Smooth muscle cell (in vitro differentiated cells): ENCODE data around the gene HES1. TPM values are rescaled to one million over a fixed set of nuclear protein-coding genes. Genes with fewer than 3 reads are reported as not detected.
A peak's percentile ranks its signal among the peaks of the same experiment; 100 is the strongest.

ENCODE experiments used
- DNase-seq: peaks from one replicate; lab custom pipeline; 2025; ENCODE audit not compliant: unreplicated experiment; lab: John Stamatoyannopoulos, UW
- H2AFZ ChIP-seq: fragments of 200-600 bp; sonication (generic); 2 replicates; pipeline ENCODE4 v1.6.0; 2016; ENCODE audit warnings: antibody characterized with exemption, low read depth, mild to moderate bottlenecking
- H3F3A ChIP-seq: fragments of 200-600 bp; sonication (generic); 2 replicates; pipeline ENCODE4 v1.6.0; 2017; ENCODE audit warnings: antibody characterized with exemption, low read depth
- H3K27ac ChIP-seq: fragments of 200-600 bp; sonication (generic); 2 replicates; pipeline ENCODE4 v1.5.1; 2016; ENCODE audit warnings: low read depth, mild to moderate bottlenecking
- H3K27me3 ChIP-seq: fragments of 200-600 bp; sonication (generic); 2 replicates; pipeline ENCODE4 v1.6.1; 2016; ENCODE audit warnings: low read depth, mild to moderate bottlenecking
- H3K36me3 ChIP-seq: fragments of 200-600 bp; sonication (generic); 2 replicates; pipeline ENCODE4 v1.5.1; 2016; ENCODE audit warnings: low read depth
- H3K4me1 ChIP-seq: fragments of 200-600 bp; sonication (generic); 2 replicates; pipeline ENCODE4 v1.5.1; 2016; ENCODE audit warnings: low read depth
- H3K4me2 ChIP-seq: fragments of 200-600 bp; sonication (generic); 2 replicates; pipeline ENCODE4 v1.6.0; 2016; ENCODE audit warnings: mild to moderate bottlenecking
- H3K4me3 ChIP-seq: fragments of 200-600 bp; sonication (generic); 2 replicates; pipeline ENCODE4 v1.5.1; 2016; ENCODE audit warnings: mild to moderate bottlenecking
- H3K79me2 ChIP-seq: fragments of 200-600 bp; sonication (generic); 2 replicates; pipeline ENCODE4 v1.6.0; 2016; ENCODE audit warnings: low read depth, mild to moderate bottlenecking
- H3K9ac ChIP-seq: fragments of 200-600 bp; sonication (generic); 2 replicates; pipeline ENCODE4 v1.6.0; 2016; ENCODE audit warnings: low read depth
- H3K9me3 ChIP-seq: fragments of 200-600 bp; sonication (generic); replicated peaks from 2 replicates; pipeline ENCODE4 v1.5.1; 2016; ENCODE audit warnings: low read depth
- H4K20me1 ChIP-seq: fragments of 200-600 bp; sonication (generic); 2 replicates; pipeline ENCODE4 v1.6.0; 2016; ENCODE audit warnings: low read depth
- CTCF ChIP-seq: fragments of 200-600 bp; sonication (generic); IDR thresholded peaks from 2 replicates; pipeline ENCODE4 v1.5.1; 2017; ENCODE audit warnings: borderline replicate concordance, mild to moderate bottlenecking, antibody characterized with exemption; ENCODE audit not compliant: insufficient read depth, poor library complexity, severe bottlenecking
- WGBS: methylation state at CpG from one replicate; pipeline ENCODE4 v1.1.7; 2016; ENCODE audit warnings: low lambda C conversion rate; 5-methylcytosine and 5-hydroxymethylcytosine counted together
- polyA plus RNA-seq: library from polyadenylated mRNA; unstranded; fragments of >200 nt; fragmentation: Nextera tagmentation; extraction: Ambion mirVana; gene quantifications from 2 replicates; pipeline ENCODE4 v1.2.1, GENCODE V29; 2016
- total RNA-seq: library from RNA; depleted of rRNA; stranded (reverse); fragments of >200 nt; gene quantifications from 2 replicates; pipeline ENCODE4 v1.2.3, GENCODE V29; 2014

HES1 gene
- total and polyA plus RNA-seq, 2 experiments from 2014 or later, result 59.9 to 69.5 TPM

- WGBS, result 67% methylated on average over 5 of the region's 5 CpGs
- Histone ChIP-seq H2AFZ (peak overlapping the region; percentile 33), H3K9me3 (no peaks in the 10 kb centered on the region), H3K4me1 (peaks cover 26% of the 10 kb centered on the region), H4K20me1 (no peaks in the 10 kb centered on the region), H3K79me2 (no peaks in the 10 kb centered on the region), H3K27ac (no peak overlapping the region), H3K4me3 (no peak overlapping the region), H3K9ac (no peak overlapping the region), H3K4me2 (peak overlapping the region; percentile 77), H3K27me3 (no peaks in the 10 kb centered on the region), H3K36me3 (no peaks in the 10 kb centered on the region), H3F3A (no peaks in the 10 kb centered on the region)
- DNase-seq, result no peak
- no peak for TF ChIP-seq CTCF
Observed at GRCh38 chr3:194167480-194168282, 31.7 kb downstream of the HES1 start.

GRCh38 chr3:194168994-194169393 is 33.0 kb downstream of the HES1 start:
- 89% methylated on average over 3 of the region's 3 CpGs for WGBS
- no peak overlapping the region for H3K9ac ChIP-seq
- H3K27me3 ChIP-seq, result no peaks in the 10 kb centered on the region
- H3K4me1 ChIP-seq, result peaks cover 26% of the 10 kb centered on the region
- H3K36me3 ChIP-seq, result no peaks in the 10 kb centered on the region
- no peak overlapping the region for H2AFZ ChIP-seq
- no peak for DNase-seq
- H4K20me1 ChIP-seq, result no peaks in the 10 kb centered on the region
- no peaks in the 10 kb centered on the region for H3K9me3 ChIP-seq
- no peaks in the 10 kb centered on the region for H3K79me2 ChIP-seq
- no peak overlapping the region for H3K4me2 ChIP-seq
- H3F3A ChIP-seq, result no peaks in the 10 kb centered on the region
- TF ChIP-seq CTCF, result no peak
- H3K27ac ChIP-seq, result no peak overlapping the region
- H3K4me3 ChIP-seq, result no peak overlapping the region

GRCh38 chr3:194169595-194169994 is 33.6 kb downstream of the HES1 start:
- Histone ChIP-seq H3K27ac (no peak overlapping the region), H4K20me1 (no peaks in the 10 kb centered on the region), H3K4me2 (no peak overlapping the region), H3K4me3 (no peak overlapping the region), H3K79me2 (no peaks in the 10 kb centered on the region), H3K36me3 (no peaks in the 10 kb centered on the region), H3F3A (no peaks in the 10 kb centered on the region), H3K4me1 (peaks cover 26% of the 10 kb centered on the region), H3K27me3 (no peaks in the 10 kb centered on the region), H2AFZ (no peak overlapping the region), H3K9ac (no peak overlapping the region), H3K9me3 (no peaks in the 10 kb centered on the region)
- 93% methylated on average over 10 of the region's 10 CpGs for WGBS
- TF ChIP-seq CTCF, result no peak
- no peak for DNase-seq

- Histone ChIP-seq H3K79me2 (no peaks in the 10 kb centered on the region), H3K4me3 (no peak overlapping the region), H3K4me2 (no peak overlapping the region), H2AFZ (no peak overlapping the region), H3K4me1 (peaks cover 25% of the 10 kb centered on the region), H4K20me1 (no peaks in the 10 kb centered on the region), H3K36me3 (no peaks in the 10 kb centered on the region), H3K9me3 (no peaks in the 10 kb centered on the region), H3K9ac (no peak overlapping the region), H3K27me3 (no peaks in the 10 kb centered on the region), H3K27ac (no peak overlapping the region), H3F3A (no peaks in the 10 kb centered on the region)
- no peak for DNase-seq
- no peak for TF ChIP-seq CTCF
- 62% methylated on average over 2 of the region's 2 CpGs for WGBS
Observed at GRCh38 chr3:194170793-194171192, 34.8 kb downstream of the HES1 start.
